Natural killer cell (primary cell): ENCODE measurements around the gene AP2A2. TPM values are rescaled to one million over a fixed set of nuclear protein-coding genes. Genes with fewer than 3 reads are reported as not detected.

Source experiments
- ATAC-seq, 3 donors: fragments of 150-1000 bp in 2 of 3; fragments of 200-7000 bp in 1 of 3; cut with Tn5 transposase; 1 replicate in 1 of 3; 2 replicates in 2 of 3; pipeline ENCODE4 v1.10.0; 2021; ENCODE audit warnings: mild to moderate bottlenecking in 2 of 3, moderate library complexity in 2 of 3
- DNase-seq, 2 donors: peaks; one replicate each; pipeline versions ENCODE4 v3.0.0 to v3.0.0-alpha.2; 2013 to 2021; ENCODE audit warnings: mixed read lengths in 1 of 2
- H3K27ac ChIP-seq: one replicate; pipeline ENCODE4 v1.5.1; 2013; ENCODE audit warnings: mild to moderate bottlenecking, low read length
- H3K27me3 ChIP-seq: one replicate; pipeline ENCODE4 v1.6.1; 2013; ENCODE audit warnings: low read length; ENCODE audit not compliant: control insufficient read depth, insufficient read depth
- H3K36me3 ChIP-seq: one replicate; pipeline ENCODE4 v1.6.1; 2013; ENCODE audit warnings: low read length; ENCODE audit not compliant: control insufficient read depth, insufficient read depth
- H3K4me1 ChIP-seq: one replicate; pipeline ENCODE4 v1.6.1; 2013; ENCODE audit warnings: low read length; ENCODE audit not compliant: control insufficient read depth, insufficient read depth
- H3K4me3 ChIP-seq: one replicate; pipeline ENCODE4 v1.5.1; 2013; ENCODE audit warnings: low read length
- H3K9me3 ChIP-seq: one replicate; pipeline ENCODE4 v1.6.1; 2013; ENCODE audit warnings: low read length; ENCODE audit not compliant: control insufficient read depth, insufficient read depth
- H3K27ac Mint-ChIP-seq, 2 donors: one replicate each; pipeline ENCODE4 v1.8.0; 2022; ENCODE audit warnings: mild to moderate bottlenecking in 2 of 2, mixed read lengths in 2 of 2, moderate library complexity in 1 of 2
- H3K27me3 Mint-ChIP-seq, 2 donors: one replicate each; pipeline ENCODE4 v1.8.0; 2022; ENCODE audit warnings: low read depth in 2 of 2, mixed read lengths in 2 of 2
- H3K36me3 Mint-ChIP-seq: one replicate; pipeline ENCODE4 v1.8.0; 2022; ENCODE audit warnings: mixed read lengths
- H3K4me1 Mint-ChIP-seq, 2 donors: one replicate each; pipeline ENCODE4 v1.8.0; 2022; ENCODE audit warnings: mixed read lengths in 2 of 2
- H3K4me3 Mint-ChIP-seq: one replicate; pipeline ENCODE4 v1.8.0; 2022; ENCODE audit warnings: mild to moderate bottlenecking, moderate library complexity, mixed read lengths
- H3K9me3 Mint-ChIP-seq, 2 donors: one replicate each; pipeline ENCODE4 v1.8.0; 2022; ENCODE audit warnings: mixed read lengths in 2 of 2
- WGBS: methylation state at CpG from one replicate; pipeline ENCODE4 v1.1.7; 2013; ENCODE audit warnings: missing lambda C conversion rate; ENCODE audit not compliant: insufficient coverage; 5-methylcytosine and 5-hydroxymethylcytosine counted together
- intact Hi-C: fragments of 100-400 bp; cut with micrococcal nuclease; formaldehyde crosslinking; loops from one replicate; pipeline ENCODE4 v1.14.2; 2022
- total RNA-seq, 4 donors: library from RNA; stranded (reverse); fragments of 120-200 nt in 1 of 4; gene quantifications; one replicate each; pipeline versions ENCODE4 v1.2.3 to v1.2.4, GENCODE V29; 2013 to 2022
- TF ChIP-seq, protein P1 (sequence below): fragments of 200-600 bp; IDR thresholded peaks from one replicate; pipeline ENCODE4 v1.8.0; 2022; ENCODE audit warnings: antibody characterized with exemption

The AP2A2 gene
- total RNA-seq, 3 donors from 2014 or later (not counting 1 experiment from before 2014, with no cell fraction given), result 57.2 to 120 (median 82.9) TPM

DNA sequence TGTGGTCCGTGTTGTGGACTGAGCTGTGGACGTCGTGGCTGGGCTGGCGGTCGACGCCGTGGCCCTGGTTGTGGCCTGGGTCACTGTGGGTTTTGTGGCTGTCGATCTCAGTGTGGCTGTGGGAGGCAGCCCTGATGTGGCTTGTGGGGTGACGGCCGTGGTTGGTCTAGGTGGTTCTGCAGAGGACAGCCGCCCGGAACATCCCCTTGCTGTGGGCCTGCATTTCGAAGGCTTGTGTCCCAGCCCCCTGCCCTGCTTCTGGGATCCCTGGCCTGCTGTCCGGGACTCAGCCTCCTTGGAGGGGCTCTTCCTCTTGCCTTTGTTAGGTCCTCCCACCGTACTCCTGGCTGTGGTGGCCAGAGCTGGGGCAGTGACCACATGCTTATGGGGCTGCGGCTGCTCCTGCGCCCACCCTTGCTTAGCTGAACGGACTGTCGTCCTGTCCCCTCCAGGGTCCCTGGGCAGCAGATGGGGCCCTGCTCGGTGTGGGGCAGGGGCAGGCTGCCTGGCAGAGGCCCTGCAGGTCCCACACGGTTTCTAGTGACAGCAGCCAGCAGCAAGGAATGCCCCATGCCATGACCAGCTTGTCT is 93.7 kb downstream of the AP2A2 start:
- no peaks in the 10 kb centered on the region for H3K36me3 Mint-ChIP-seq
- ATAC-seq (no peak), DNase-seq (no peak)
- no peak overlapping the region for H3K27ac Mint-ChIP-seq
- Histone ChIP-seq H3K27ac (no peak overlapping the region), H3K36me3 (no peaks in the 10 kb centered on the region), H3K4me1 (peaks cover 35% of the 10 kb centered on the region), H3K27me3 (no peaks in the 10 kb centered on the region), H3K4me3 (no peak overlapping the region), H3K9me3 (no peaks in the 10 kb centered on the region)
- H3K9me3 Mint-ChIP-seq, result peaks cover 3 to 17% of the 10 kb centered on the region in 2 donors
- TF ChIP-seq, protein P1, sequence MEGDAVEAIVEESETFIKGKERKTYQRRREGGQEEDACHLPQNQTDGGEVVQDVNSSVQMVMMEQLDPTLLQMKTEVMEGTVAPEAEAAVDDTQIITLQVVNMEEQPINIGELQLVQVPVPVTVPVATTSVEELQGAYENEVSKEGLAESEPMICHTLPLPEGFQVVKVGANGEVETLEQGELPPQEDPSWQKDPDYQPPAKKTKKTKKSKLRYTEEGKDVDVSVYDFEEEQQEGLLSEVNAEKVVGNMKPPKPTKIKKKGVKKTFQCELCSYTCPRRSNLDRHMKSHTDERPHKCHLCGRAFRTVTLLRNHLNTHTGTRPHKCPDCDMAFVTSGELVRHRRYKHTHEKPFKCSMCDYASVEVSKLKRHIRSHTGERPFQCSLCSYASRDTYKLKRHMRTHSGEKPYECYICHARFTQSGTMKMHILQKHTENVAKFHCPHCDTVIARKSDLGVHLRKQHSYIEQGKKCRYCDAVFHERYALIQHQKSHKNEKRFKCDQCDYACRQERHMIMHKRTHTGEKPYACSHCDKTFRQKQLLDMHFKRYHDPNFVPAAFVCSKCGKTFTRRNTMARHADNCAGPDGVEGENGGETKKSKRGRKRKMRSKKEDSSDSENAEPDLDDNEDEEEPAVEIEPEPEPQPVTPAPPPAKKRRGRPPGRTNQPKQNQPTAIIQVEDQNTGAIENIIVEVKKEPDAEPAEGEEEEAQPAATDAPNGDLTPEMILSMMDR, result no peak
- H3K27me3 Mint-ChIP-seq, result no peaks in the 10 kb centered on the region
- peaks cover 28 to 38% of the 10 kb centered on the region in 2 donors for H3K4me1 Mint-ChIP-seq
- H3K4me3 Mint-ChIP-seq, result no peak overlapping the region
- 55% methylated on average over 21 of the region's 21 CpGs for WGBS
- intact Hi-C loops, result loop anchor here (10.0 kb wide), 1 partner anchor 75 kb away; no protein-coding TSS in a partner anchor

DNA sequence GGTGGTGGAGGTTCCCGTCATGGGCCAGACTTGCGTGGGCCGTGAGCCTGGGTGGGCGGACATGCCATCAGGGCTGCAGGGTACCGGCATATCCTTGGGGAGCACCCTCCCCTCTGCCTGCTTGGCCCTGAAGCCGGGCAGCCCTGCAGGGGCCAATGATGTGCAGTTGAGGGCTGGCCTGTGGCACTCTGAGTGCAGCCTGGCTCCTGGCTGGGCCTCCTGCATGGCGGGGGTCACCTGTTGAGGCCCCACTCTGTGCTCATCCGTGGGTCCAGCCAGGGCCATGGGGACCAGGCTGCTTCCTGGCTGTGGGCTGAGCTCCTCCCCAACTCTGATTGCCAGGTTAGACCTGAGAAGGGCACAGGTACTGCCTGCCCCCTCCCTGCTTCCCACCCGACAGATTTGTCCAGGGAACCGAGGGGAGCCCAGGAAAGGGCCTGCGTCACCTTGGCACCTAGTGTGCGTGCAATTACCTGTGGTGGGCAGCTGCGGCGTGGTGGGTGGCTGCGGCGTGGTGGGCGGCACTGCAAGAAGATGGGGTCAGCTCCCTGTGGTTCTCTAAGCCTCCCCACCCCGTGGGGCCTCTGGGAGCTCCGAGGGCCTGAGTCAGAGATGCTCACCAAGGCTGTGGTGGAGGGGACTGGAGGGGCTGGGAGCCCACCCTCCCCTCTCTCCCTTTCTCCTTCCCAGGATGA is 94.7 kb downstream of the AP2A2 start:
- no peaks in the 10 kb centered on the region for H3K27me3 Mint-ChIP-seq
- WGBS, result 96% methylated on average over 17 of the region's 19 CpGs

DNA sequence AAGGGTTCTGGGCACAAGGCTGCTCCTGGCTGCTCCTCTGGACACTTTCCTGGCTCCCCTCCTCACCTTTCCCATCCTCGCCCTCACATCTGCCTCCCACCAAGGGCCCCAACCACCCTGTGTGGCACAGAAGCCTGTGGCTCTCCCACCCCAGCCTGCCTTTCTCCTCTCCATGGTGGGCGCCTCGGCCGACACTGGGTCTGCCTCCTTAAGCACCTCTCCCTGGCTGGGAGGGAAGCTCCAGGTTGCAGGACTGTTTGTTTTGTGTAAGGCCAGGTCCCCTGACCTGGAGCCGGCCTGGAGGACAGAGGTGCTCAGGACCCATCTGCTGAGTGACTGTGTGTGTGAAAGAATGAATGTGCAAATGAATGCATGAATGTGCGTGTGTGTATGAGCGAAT is 96.7 kb downstream of the AP2A2 start:
- intact Hi-C loops, result no loop called here
- H3K9me3 Mint-ChIP-seq, result peaks cover 0 to 7% of the 10 kb centered on the region in 2 donors
- WGBS, result 96% methylated on average over 7 of the region's 7 CpGs

More for the DNA sequence above, 94.7 kb downstream of the AP2A2 start:
- H3K36me3 Mint-ChIP-seq, result no peaks in the 10 kb centered on the region
- no peak overlapping the region for H3K4me3 ChIP-seq
- intact Hi-C loops, result no loop called here
- no peaks in the 10 kb centered on the region for H3K9me3 ChIP-seq
- no peaks in the 10 kb centered on the region for H3K36me3 ChIP-seq
- no peaks in the 10 kb centered on the region for H3K27me3 ChIP-seq
- no peak overlapping the region for H3K27ac Mint-ChIP-seq
- peaks cover 28 to 36% of the 10 kb centered on the region in 2 donors for H3K4me1 Mint-ChIP-seq
- H3K9me3 Mint-ChIP-seq, result peaks cover 3 to 17% of the 10 kb centered on the region in 2 donors
- ATAC-seq, result no peak
- TF ChIP-seq, protein P1, result no peak
- no peak overlapping the region for H3K4me3 Mint-ChIP-seq
- no peak overlapping the region for H3K27ac ChIP-seq
- DNase-seq, result no peak
- H3K4me1 ChIP-seq, result peaks cover 35% of the 10 kb centered on the region

More for the DNA sequence above, 96.7 kb downstream of the AP2A2 start:
- Mint-ChIP-seq H3K4me1 (peaks cover 10 to 16% of the 10 kb centered on the region in 2 donors), H3K27me3 (no peaks in the 10 kb centered on the region), H3K4me3 (no peak overlapping the region), H3K36me3 (no peaks in the 10 kb centered on the region), H3K27ac (no peak overlapping the region)
- ATAC-seq (no peak), DNase-seq (no peak)
- no peak overlapping the region for H3K27ac ChIP-seq
- TF ChIP-seq, protein P1, result no peak
- no peaks in the 10 kb centered on the region for H3K36me3 ChIP-seq
- H3K4me3 ChIP-seq, result no peak overlapping the region
- H3K9me3 ChIP-seq, result no peaks in the 10 kb centered on the region
- no peaks in the 10 kb centered on the region for H3K27me3 ChIP-seq
- peaks cover 22% of the 10 kb centered on the region for H3K4me1 ChIP-seq
